ENCODE data around the gene LENG9.

- TF ChIP-seq, protein P1, sequence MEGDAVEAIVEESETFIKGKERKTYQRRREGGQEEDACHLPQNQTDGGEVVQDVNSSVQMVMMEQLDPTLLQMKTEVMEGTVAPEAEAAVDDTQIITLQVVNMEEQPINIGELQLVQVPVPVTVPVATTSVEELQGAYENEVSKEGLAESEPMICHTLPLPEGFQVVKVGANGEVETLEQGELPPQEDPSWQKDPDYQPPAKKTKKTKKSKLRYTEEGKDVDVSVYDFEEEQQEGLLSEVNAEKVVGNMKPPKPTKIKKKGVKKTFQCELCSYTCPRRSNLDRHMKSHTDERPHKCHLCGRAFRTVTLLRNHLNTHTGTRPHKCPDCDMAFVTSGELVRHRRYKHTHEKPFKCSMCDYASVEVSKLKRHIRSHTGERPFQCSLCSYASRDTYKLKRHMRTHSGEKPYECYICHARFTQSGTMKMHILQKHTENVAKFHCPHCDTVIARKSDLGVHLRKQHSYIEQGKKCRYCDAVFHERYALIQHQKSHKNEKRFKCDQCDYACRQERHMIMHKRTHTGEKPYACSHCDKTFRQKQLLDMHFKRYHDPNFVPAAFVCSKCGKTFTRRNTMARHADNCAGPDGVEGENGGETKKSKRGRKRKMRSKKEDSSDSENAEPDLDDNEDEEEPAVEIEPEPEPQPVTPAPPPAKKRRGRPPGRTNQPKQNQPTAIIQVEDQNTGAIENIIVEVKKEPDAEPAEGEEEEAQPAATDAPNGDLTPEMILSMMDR (IDR thresholded peaks at IDR 0.05; ENCODE audit: low read length), result no peak
- TF ChIP-seq EZH2 (IDR thresholded peaks at IDR 0.05; ENCODE audit: borderline replicate concordance, low read length), result no peak
Observed at GRCh38 chr19:54507824-54508223, 44.2 kb upstream of the LENG9 start.

All from OCI-LY1 (cell line).